ENCODE data around the gene DRGX. TPM values are rescaled to one million over a fixed set of nuclear protein-coding genes. Genes with fewer than 3 reads are reported as not detected.

The DRGX gene
- total and polyA plus RNA-seq, 2 experiments from 2014 or later = 0.09 TPM; not detected in 1

- Histone ChIP-seq H3K27ac (no peak overlapping the region), H3K27me3 (replicated peaks; ENCODE audit: insufficient read depth) (peaks cover 9% of the 10 kb centered on the region), H2AFZ (no peak overlapping the region), H3K4me2 (ENCODE audit: unreplicated experiment) (no peak overlapping the region), H3K79me2 (ENCODE audit: insufficient read depth) (no peaks in the 10 kb centered on the region), H3K36me3 (ENCODE audit: low read depth) (no peaks in the 10 kb centered on the region), H3K9me2 (ENCODE audit: insufficient read depth) (no peaks in the 10 kb centered on the region), H3F3A (ENCODE audit: insufficient read depth) (no peaks in the 10 kb centered on the region), H3K9ac (no peak overlapping the region), H3K9me3 (ENCODE audit: low read depth) (no peaks in the 10 kb centered on the region), H4K20me1 (ENCODE audit: insufficient read depth) (no peaks in the 10 kb centered on the region), H3K4me3 (no peak overlapping the region), H3K4me1 (ENCODE audit: insufficient read depth) (no peaks in the 10 kb centered on the region)
- no peak for DNase-seq
- WGBS, 2 experiments (ENCODE audit: low coverage in 1 of 2, low lambda C conversion rate in 2 of 2, missing lambda C conversion rate in 2 of 2) = 39 to 45% methylated on average over 9 of the region's 9 CpGs
- TF ChIP-seq EZH2 (IDR thresholded peaks at IDR 0.05; ENCODE audit: insufficient read depth, poor library complexity, severe bottlenecking) (no peak), EZH2phosphoT487 (IDR thresholded peaks at IDR 0.05; ENCODE audit: insufficient read depth, low read depth) (no peak)
- in situ Hi-C loops (cut with MboI) = no loop called here
Measured at GRCh38 chr10:49328401-49329145, 67.3 kb downstream of the DRGX start.

- Histone ChIP-seq H2AFZ (no peak overlapping the region), H3F3A (ENCODE audit: insufficient read depth) (no peaks in the 10 kb centered on the region)
- TF ChIP-seq EZH2 (IDR thresholded peaks at IDR 0.05; ENCODE audit: insufficient read depth, poor library complexity, severe bottlenecking) (no peak), EZH2phosphoT487 (IDR thresholded peaks at IDR 0.05; ENCODE audit: insufficient read depth, low read depth) (no peak)
Measured at GRCh38 chr10:49327036-49327813, 68.7 kb downstream of the DRGX start.

GRCh38 chr10:49325916-49326783 is 69.7 kb downstream of the DRGX start:
- H4K20me1 ChIP-seq (ENCODE audit: insufficient read depth) = no peaks in the 10 kb centered on the region
- no peaks in the 10 kb centered on the region for H3F3A ChIP-seq (ENCODE audit: insufficient read depth)
- DNase-seq = no peak
- TF ChIP-seq EZH2phosphoT487 (IDR thresholded peaks at IDR 0.05; ENCODE audit: insufficient read depth, low read depth) = no peak
- no peak for TF ChIP-seq EZH2 (IDR thresholded peaks at IDR 0.05; ENCODE audit: insufficient read depth, poor library complexity, severe bottlenecking)
- H3K9me3 ChIP-seq (ENCODE audit: low read depth) = no peaks in the 10 kb centered on the region
- H3K27ac ChIP-seq = no peak overlapping the region
- H3K79me2 ChIP-seq (ENCODE audit: insufficient read depth) = no peaks in the 10 kb centered on the region
- no peak overlapping the region for H2AFZ ChIP-seq
- H3K9ac ChIP-seq = no peak overlapping the region
- no peaks in the 10 kb centered on the region for H3K36me3 ChIP-seq (ENCODE audit: low read depth)
- H3K4me1 ChIP-seq (ENCODE audit: insufficient read depth) = no peaks in the 10 kb centered on the region
- 77 to 80% methylated on average over 44 to 48 of the region's 48 CpGs for WGBS, 2 experiments (ENCODE audit: low coverage in 1 of 2, low lambda C conversion rate in 2 of 2, missing lambda C conversion rate in 2 of 2)
- in situ Hi-C loops (cut with MboI) = no loop called here
- no peak overlapping the region for H3K4me2 ChIP-seq (ENCODE audit: unreplicated experiment)
- no peaks in the 10 kb centered on the region for H3K9me2 ChIP-seq (ENCODE audit: insufficient read depth)
- no peak overlapping the region for H3K4me3 ChIP-seq
- H3K27me3 ChIP-seq (replicated peaks; ENCODE audit: insufficient read depth) = peaks cover 27% of the 10 kb centered on the region

More at GRCh38 chr10:49327036-49327813, 68.7 kb downstream of the DRGX start:
- Histone ChIP-seq H3K36me3 (ENCODE audit: low read depth) (no peaks in the 10 kb centered on the region), H3K27me3 (replicated peaks; ENCODE audit: insufficient read depth) (peaks cover 16% of the 10 kb centered on the region), H3K9me3 (ENCODE audit: low read depth) (no peaks in the 10 kb centered on the region), H3K4me3 (no peak overlapping the region), H3K27ac (no peak overlapping the region), H3K4me1 (ENCODE audit: insufficient read depth) (no peaks in the 10 kb centered on the region), H3K9me2 (ENCODE audit: insufficient read depth) (no peaks in the 10 kb centered on the region), H3K79me2 (ENCODE audit: insufficient read depth) (no peaks in the 10 kb centered on the region), H3K4me2 (ENCODE audit: unreplicated experiment) (no peak overlapping the region), H3K9ac (no peak overlapping the region), H4K20me1 (ENCODE audit: insufficient read depth) (no peaks in the 10 kb centered on the region)
- 52 to 53% methylated on average over 6 to 8 of the region's 8 CpGs for WGBS, 2 experiments (ENCODE audit: low coverage in 1 of 2, low lambda C conversion rate in 2 of 2, missing lambda C conversion rate in 2 of 2)
- in situ Hi-C loops (cut with MboI) = no loop called here
- no peak for DNase-seq

All from GM23248 (cell line).